ENCODE measurements around the gene KCNK5.

DNA sequence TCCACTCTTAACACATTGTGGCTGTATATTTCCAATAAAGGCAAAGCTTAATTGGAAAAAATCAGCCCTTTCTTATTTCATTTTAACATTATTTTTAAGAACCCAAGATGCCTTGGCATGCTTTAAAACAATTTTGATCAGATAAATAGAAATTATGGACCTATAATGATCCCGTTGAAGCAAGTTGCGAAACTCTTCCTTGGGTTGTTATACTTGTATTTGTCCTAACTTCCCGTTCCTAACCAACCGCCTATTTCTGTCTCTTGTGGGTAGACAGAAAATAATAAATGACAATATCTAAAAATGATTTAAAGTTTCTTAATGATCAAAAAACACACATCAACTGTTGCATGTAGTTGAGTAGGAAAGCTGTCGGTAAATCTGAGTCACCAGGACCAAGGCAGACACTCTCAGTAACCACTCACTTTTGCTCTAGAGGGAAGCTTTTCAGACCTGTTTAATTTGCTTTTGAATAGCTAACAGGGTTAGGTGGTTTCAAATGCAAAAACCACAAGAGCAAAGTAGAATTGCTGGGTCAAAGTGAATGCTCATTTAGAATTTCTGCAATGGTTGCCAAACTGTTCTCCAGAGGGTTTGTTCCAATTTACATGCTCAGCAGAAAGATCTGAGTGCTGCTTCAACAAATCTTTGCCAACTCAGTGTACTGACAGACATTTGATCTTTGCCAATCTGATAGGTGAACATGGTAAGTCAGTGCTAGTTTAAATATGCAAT, 34.2 kb upstream of the KCNK5 start:
- TF ChIP-seq, protein P1, sequence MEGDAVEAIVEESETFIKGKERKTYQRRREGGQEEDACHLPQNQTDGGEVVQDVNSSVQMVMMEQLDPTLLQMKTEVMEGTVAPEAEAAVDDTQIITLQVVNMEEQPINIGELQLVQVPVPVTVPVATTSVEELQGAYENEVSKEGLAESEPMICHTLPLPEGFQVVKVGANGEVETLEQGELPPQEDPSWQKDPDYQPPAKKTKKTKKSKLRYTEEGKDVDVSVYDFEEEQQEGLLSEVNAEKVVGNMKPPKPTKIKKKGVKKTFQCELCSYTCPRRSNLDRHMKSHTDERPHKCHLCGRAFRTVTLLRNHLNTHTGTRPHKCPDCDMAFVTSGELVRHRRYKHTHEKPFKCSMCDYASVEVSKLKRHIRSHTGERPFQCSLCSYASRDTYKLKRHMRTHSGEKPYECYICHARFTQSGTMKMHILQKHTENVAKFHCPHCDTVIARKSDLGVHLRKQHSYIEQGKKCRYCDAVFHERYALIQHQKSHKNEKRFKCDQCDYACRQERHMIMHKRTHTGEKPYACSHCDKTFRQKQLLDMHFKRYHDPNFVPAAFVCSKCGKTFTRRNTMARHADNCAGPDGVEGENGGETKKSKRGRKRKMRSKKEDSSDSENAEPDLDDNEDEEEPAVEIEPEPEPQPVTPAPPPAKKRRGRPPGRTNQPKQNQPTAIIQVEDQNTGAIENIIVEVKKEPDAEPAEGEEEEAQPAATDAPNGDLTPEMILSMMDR (IDR thresholded peaks at IDR 0.05): no peak
- TF ChIP-seq POLR2A (IDR thresholded peaks at IDR 0.05): no peak
- TF ChIP-seq EP300 (IDR thresholded peaks at IDR 0.05): no peak

Data from tibial nerve (tissue), 4 donors.